HG02884 (cell line): ENCODE data around the gene PAPSS2.
"Not testable (repeated sequence)": the region's sequence is repeated elsewhere in the genome, so short reads cannot be mapped to it uniquely, and the experiment has no call there.

Experiments used
- ATAC-seq: cut with Tn5 transposase; IDR thresholded peaks from one replicate; pipeline ENCODE4 v1.9.1; 2021; ENCODE audit warnings: mild to moderate bottlenecking, moderate library complexity; ENCODE audit not compliant: unreplicated experiment

Gene PAPSS2

DNA sequence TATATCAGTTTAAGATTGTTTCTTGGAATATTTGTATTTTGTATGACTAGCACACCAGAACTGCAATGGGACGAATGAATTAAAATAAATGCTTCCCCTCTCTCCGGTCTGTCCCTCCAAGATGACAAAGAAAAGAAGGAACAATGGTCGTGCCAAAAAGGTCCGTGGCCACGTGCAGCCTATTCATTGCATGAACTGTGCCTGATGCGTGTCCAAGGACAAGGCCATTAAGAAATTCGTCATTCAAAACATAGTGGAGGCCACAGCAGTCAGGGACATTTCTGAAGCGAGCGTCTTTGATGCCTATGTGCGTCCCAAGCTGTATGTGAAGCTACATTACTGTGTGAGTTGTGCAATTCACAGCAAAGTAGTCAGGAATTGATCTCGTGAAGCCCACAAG, 17.2 kb upstream of the PAPSS2 start:
- ATAC-seq = no peak

DNA sequence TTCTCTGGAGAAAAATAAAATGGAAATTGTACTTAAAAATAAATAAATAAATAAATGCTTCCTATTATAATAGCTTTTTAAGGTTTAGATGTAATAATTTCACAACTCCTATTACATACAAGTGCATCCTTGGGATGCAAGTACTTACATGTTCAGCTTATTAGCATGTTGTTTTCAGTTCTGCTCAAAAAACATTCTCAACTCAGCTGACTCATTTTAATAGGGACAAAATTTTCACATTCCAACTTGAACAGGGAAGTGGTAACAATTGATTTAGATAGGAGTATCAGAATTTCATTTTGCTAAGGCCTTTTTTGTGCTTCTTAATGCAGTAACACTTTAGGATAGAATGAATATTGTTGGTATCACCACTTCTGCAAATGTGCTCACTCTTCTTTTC, 16.7 kb upstream of the PAPSS2 start:
- ATAC-seq = no peak

DNA sequence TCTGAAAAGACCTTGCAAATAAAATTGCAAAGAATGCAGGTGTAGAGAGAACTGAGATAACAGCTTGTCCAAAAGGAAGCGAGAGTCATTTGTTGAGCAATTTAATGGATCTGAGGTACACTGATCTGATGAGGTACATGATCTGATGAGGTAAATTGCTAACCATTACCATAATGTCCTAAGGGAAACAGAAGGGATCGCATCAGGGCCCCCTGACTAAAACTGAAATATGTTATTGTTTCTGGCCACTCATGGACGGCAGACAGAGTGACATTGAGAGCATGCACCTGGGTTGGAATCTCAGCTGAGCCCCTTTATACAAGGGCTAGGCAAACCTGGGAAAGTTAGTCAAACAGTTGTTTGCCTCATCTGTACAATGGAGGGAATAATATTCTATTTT, 15.8 kb upstream of the PAPSS2 start:
- ATAC-seq = no peak

DNA sequence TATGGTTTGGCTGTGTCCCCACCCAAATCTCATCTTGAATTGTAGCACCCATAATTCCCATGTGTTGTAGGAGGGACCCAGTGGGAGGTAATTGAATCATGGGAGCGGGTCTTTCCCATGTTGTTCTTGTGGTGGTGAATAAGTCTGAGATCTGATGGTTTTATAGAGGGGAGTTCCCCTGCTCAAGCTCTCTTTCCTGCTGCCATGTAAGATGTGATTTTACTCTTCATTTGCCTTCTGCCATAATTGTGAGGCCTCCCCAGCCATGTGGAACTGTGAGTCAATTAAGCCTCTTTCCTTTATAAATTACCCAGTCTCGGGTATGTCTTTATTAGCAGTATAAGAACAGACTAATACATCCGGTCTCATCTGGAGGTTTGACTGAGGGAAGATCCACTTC, 15.2 kb upstream of the PAPSS2 start:
- ATAC-seq = not testable (repeated sequence)

DNA sequence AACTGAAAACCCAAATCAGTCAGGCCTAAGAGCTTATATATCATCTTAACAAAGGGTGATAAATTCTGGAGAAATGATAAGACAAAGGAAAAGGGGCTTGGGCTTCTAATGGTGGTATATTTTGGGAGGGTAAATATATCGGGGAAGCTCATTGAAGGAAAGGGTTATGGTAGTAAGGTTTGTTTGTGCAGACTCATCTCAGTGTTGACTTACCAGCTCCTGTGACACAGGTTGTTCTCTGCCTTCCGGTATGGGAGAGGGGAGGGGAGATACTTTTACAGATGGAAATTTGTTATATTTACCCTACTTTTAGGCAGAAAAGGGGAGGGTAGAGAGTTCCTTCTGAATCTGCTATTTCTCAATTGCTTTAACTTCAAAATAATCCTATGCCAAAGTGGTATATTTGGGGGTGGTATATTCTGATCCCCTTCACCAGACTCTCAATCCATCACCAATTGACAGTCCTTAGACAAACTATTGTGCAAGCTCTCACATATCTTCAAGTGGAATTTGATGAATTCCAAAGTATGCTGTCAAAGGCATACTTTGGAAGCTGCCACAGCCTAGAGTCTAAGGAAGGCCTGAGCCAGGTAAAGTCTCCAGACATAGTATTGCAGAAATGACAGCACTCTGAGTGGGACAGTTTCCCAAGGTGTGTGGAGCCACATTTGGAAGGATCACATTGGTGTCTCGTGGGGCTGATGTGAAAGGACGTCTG, 13.3 kb upstream of the PAPSS2 start:
- no peak for ATAC-seq

DNA sequence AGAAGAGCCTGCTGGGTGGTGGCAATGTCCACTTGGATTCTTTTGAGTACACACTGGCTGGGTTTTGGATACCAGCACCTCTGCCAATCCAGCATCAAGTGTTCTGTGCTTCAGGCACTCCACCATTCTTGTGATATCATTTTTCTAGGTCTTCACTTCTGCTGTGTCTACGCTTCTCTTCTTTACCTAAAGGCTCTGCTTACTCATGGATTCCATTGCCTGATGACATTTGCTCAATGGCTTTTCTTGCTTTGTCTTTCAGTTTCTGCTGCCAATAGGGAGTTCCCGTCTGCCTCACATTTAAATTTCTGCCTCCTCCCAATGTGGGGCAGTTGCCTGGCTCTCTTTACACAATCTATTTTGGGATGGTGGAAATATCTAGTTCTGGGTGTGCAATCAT, 12.7 kb upstream of the PAPSS2 start:
- no peak for ATAC-seq

DNA sequence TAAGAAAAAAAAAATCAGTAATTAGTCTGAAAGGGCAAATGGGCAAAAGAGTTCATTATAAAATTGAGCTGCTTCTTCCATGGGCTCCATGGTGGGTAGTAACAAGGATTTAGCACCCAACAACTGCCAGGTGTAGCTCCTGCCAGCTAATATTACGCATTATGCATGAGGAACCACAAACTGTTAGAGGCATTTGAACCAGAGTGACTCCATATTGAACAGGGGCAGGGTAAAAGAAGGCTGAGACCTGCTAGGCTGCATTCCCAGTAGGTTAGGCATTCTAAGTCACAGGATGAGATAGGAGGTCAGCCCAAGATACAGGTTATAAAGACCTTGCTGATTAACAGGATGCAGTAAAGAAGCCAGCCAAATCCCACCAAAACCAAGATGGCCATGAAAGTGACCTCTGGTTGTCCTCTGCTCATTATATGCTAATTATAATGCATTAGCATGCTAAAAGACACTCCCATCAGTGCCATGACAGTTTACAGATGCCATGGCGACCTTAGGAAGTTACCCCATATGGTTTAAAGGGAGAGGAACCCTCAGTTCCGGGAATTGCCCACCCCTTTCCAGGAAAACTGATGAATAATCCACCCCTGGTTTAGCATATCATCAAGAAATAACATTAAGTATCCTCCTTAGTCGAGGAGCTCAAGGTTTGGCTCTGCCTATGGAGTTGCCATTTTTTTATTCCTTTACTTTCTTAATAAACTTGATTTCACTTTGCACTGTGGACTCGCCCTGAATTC, 8.7 kb upstream of the PAPSS2 start:
- ATAC-seq = no peak

DNA sequence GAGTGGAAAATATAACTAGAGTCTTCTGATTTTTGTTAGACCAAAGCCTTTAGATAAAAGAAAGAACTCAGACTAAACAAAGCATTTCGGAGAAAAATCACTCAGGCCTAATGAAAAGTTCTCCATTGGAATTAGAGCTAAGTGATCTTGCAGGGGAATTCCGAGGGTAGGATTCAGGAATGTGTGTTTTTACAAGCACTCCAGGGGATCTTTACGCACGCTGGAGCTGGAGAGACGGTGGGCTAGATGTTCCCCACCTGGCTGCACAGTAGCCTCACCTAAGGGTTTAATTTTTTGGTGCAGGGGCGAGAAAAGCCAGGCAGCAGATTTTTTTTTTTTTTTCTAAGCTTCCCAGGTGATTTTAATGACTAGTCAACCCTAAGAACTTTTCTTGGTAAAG, 7.9 kb upstream of the PAPSS2 start:
- no peak for ATAC-seq

DNA sequence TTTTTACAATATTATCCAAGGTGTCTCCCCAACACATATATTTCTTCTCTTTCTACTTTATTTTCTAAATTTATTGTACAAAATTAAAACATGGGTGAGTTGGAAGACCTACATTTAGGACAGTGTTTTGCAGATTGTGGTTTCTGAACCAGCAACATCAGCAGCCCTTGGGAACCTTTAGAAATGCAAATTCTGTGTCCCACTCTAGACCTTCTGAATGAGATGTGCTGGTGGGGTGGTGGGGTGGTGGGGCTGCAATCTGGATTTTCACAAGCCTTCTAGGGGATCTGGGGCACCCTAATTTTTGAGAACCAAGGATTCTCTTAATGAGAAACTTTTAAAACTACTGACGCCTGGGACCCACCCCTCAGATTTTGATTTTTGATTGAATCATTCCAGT, 7.4 kb upstream of the PAPSS2 start:
- no peak for ATAC-seq

DNA sequence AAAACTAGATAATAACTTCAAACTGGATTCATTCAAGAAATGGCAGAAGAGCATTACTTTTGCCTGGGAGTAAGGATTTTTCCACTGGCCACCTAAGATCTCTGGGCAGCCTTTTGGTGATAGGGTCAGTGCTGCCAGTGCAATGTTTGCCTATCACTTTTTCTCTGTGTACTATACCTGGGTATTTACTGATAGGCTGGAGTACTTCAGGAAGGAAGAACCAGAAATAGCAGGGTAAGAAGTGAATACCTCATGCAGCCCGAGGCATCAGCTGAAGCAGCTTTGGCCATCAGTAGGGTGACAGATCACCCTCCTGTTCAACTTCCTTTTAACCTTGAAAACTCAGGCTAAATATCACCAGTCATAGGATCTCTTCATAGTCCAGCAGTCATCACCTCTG, 5.5 kb upstream of the PAPSS2 start:
- no peak for ATAC-seq

DNA sequence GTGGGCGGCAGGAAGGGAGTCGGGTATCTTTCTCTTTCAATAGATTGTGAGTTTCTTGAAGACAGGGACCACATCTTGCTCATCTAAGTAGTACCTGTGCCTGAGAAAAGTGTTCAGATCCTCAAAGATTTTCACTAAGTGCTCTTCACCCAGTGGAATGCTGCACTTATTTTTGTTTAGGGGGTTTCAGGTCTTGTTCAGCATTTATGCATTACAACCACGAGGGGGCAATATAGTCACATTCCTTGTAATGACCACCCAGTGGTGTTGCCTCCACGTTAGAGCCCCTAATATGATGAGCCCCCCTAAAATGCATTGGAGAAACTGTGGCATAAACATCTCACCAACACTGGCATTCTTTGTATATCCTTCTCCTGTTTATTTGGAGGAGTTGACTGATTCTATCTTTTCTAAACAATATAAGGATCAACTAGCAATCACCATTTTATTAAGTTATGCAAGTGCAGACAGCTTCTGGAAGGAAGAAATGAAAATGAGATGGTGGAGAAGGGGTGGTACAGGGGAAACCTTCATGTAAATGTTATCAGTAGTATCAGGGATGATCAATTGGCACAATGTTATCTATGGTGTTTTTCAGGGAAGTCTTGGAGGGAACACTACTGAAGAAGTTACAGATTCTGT, 3.1 kb upstream of the PAPSS2 start:
- ATAC-seq = no peak

DNA sequence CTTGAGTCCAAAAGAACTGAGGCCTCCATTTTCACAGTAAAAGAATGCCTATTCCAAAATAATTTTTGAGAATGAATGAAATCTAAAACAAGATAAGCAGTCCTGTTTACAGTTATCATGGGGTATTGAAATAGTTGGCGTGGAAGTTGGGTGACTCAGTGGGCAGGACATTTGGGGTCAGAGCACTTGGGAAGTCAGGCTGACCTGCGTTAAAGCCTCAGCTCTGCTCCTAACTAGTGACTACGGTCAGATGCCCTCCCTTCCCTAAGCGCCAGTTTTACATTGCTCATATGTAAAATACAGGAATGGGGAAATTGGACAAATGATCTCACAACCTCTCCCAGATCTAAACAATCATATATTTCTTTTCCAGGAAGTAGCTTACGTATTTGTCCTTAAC, 2.3 kb upstream of the PAPSS2 start:
- no peak for ATAC-seq

DNA sequence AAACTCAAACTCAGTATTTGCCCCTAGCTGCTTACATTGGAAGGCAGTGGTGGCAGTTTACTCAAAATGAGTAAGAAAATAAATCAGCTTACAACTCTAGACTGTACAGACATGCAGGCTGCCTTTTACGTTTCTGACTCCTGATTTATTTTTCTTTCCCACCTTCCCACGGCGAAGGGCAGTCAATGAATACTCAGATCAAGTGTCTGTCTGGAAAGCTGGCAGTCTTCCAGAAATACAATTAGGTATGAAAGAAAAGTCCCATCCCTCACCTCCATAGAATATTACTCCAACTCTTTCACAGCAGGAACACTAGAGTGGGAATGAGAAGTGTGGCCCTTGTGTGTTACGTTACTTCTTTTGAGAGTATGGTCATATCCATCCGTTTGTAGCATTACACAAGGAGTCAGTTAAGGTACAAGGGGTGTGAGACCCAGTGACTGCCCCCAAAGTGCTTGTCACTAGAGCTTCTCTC, 1.3 kb upstream of the PAPSS2 start:
- ATAC-seq = no peak

DNA sequence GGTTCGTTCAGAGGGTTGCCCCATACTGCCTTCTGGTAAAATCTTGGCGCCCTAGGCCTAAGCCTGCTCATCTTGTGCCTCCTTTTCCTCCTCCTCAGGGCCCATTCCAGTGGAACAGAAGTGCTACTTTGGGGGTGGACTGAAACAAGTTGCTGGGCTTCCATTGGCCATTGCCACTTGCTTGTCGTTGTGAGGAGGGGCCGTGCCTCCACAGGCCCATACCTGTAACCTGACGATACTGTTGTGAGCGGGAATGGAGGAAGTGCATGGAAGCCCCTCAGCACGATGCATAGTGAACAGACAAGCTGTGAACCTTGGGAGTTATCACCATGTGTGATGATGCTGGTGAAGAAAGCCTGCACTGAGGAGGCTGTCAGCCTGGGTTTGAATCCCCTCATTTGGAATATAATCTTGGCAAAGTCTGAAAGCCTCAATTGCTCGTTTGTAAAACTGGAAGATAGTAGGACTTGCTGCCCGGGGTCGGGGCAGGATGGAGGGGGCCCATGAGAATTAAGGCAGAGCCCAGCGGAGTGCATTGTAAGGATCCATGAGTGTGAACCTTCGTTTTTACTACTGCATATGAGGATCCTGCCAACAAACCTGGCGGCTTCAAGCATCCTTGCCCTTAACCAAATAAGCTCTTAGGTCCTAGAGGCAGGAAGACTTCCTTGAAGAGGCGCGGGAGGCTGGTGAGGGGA, 671 bp upstream of the PAPSS2 start:
- no peak for ATAC-seq

DNA sequence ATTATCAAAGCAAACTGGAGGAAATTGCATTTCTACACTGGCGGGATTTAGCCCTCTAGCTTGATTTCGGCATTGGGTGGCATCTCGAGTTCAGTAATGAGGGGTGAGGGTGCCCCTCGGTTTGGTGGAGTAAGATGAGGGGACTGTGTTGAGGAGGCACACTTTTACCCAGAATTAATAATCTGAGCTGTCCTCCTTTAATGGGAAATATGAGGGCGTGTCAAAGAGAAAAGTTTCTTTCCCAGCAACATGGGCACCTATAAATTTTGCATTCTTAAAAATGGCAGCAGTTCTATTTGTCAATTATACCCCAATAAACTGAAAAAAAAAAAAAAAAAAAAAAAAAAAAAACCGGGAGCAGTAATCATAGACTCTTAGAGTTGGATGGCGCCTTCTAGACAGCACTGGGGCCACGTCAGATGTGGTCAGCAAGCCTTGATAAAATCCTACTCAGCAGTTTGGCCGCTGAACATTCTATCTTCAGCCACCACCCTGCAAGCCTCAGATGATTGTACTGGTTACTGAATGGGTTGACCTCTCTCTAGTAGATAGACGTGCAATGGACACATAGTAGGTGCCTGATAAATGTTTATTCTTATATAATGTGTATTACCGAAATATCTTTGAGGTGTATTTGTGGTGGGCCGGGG, 931 bp downstream of the PAPSS2 start:
- no peak for ATAC-seq

DNA sequence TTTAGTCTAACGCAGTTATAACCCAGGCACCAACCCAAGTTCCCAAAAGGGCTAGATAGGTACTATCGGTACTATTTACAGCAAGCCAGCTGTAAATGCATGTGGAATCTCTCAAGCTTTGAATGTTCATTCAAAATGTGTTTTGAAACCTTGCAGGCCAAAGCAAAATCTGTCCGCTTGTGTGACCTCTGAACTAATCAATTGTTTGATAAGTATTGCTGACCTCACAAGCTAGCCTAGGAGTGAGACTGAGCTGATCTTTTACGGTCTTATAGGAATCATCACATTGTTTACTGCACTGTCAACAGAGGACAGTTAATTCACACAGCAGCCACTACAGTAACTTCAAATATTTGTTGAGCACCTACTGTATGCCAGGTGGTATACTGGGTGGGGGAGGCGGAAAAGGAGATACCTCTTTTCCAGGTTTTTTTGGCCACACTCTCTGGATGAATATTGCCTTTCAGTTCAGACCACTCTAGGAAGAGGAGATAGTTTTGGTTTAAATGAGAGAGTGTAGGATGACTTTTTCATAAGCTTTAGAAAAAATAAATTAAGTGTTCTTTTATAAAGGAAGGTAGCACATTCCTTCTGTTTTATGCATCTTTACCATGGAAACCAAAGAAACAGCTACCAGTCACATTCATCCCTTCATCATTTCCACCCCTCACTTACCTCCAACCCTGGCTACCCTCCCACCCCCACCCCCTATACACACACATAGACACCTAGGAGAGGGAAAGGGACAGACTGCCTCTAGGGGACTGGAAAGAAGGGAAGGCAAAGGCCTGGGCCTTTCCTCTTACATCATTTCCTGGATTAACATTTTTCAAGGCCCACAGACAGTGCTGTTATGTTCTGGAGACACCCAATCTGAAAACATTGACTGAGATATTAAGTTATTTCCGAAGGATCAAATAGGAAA, 2.4 kb downstream of the PAPSS2 start:
- no peak for ATAC-seq

DNA sequence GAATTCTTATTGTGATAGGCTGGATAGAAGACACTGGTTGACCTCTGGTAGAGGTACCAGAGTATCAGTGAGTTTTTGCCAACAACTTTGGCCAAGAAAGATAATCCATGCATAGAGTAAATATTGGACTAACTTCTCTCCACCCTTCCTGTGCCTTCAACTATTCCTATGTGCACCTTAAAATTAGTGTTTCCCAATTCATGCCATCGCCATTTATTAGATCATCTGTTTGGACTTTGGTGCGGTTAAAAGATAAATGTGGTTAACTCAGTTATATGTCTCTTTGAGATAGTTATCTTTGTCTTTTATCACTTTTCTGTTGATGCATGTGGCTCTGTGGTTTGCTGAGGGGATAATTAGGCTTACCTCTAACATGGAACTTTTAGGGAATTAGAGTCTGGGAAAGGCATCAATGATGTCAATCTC, 4.6 kb downstream of the PAPSS2 start:
- ATAC-seq = no peak

DNA sequence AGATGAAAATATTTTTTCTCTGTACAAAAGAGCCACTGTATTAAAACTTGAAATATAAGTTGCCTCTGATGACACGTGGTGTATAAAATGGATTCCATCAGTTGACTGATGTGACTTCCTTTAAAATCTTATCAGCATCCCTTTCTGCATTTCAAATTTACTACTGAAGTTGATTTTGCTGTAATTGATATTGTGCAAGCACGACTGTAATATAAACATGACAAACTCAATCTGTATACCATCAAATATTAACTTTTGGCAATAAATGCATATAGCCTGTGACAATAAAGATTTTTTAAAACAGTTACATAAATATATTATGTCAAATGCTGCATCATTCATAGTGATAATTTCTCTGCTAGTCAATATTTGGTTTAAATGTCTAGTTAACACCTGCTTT, 7.8 kb downstream of the PAPSS2 start:
- no peak for ATAC-seq

DNA sequence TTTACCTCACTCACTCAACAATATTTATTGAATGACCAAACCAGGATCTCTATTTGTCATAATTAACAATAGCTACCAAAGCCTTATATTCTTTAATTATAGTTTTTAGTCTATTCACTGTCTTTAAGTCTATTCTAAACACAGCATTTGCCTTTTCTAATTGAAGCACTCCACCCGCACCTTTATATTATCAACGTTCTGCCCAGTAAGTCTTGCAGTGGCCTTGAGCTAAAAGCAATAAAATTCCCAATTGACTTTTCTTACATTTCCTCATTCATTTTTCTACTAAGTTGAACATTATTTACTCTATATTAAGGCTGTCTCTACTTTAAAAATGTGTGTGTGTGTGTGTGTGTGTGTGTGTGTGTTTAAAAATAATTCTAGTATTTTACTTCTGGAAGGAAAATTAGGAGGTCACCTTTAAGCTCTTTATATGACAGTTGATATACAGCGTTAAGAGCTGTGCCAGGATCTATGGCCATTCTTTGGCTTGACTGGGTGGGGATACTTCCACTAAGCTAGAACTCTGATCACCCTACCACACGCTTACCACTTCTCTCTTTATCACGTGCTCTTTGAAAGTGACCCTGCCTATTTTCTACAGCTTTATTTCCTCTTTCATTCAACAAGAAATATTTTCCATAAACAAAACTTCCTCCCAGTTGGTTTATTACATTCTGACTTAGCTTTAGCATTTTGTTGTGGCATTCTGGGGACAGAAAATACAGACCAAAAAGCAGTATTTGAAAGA, 8.8 kb downstream of the PAPSS2 start:
- no peak for ATAC-seq
